ENCODE measurements around the gene HSPA6. TPM values are rescaled to one million over a fixed set of nuclear protein-coding genes. Genes with fewer than 3 reads are reported as not detected.
"Not testable (repeated sequence)": the region's sequence is repeated elsewhere in the genome, so short reads cannot be mapped to it uniquely, and the experiment has no call there.

The HSPA6 gene
- total RNA-seq, 1 donor from 2014 or later = 0.99 TPM

DNA sequence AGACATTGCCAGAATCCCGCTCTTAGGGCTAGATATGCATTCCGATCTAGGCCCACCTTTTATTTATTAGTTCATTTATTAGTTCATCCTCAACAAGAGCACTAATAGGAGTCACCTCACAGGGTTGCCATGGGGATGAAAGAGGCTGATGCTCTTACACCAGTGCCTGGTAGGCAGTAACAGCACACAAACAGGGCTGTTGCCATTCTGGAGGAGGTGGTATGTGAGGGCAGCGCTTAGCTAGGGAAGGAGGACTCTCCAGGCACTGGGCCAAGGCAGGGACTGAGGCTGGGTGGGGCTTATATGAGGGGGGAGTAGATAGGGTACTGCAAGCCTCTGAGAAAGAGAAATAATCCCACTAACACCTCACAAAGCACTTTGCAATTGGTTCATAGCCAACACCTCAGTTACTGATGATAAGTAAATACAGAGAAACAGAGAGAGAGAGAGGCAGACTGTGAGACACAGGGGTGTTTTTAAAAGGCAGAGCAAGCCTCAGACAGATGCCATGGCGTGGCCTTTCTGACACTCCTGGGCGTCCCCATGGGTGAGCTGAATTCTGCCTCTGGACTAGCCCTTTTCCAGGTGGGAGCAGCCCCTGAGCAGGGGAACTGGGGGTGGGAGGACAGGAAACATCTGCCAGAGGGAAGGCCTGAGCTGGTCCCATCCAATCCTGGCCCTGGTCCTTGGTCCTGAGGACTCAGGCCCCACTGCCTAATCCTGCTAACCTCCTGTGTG, 13.2 kb upstream of the HSPA6 start:
- H3K27me3 Mint-ChIP-seq (ENCODE audit: insufficient read depth) = peaks cover 3% of the 10 kb centered on the region
- no peaks in the 10 kb centered on the region for H3K36me3 Mint-ChIP-seq (ENCODE audit: low read depth)
- no peak for DNase-seq (ENCODE audit: low spot score)
- intact Hi-C loops (cut with micrococcal nuclease) = loop anchor here (5.0 kb wide), 1 partner anchor 86 kb away; no protein-coding TSS in a partner anchor
- no peak overlapping the region for H3K4me3 Mint-ChIP-seq
- H3K9me3 Mint-ChIP-seq = no peaks in the 10 kb centered on the region
- H3K4me1 Mint-ChIP-seq (ENCODE audit: low read depth) = peaks cover 17% of the 10 kb centered on the region
- no peak overlapping the region for H3K27ac Mint-ChIP-seq

DNA sequence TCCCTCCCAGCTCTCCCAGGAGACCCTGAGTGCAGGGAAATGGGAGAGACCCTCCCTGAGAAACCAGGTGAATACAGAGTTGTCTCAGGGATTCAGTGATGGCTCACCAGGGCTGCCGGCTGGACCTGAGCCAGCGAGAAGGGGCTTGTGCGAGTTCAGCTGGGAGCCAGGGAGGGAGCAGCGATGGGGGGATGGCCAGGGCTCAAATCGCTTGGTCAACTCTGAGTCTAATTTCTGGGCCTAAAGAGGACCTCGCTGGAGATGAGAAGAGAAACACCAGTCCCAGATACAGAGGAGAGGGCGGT, 12.6 kb upstream of the HSPA6 start:
- intact Hi-C loops (cut with micrococcal nuclease) = loop anchor here (5.0 kb wide), 1 partner anchor 86 kb away; no protein-coding TSS in a partner anchor
- no peak overlapping the region for H3K27ac Mint-ChIP-seq
- no peaks in the 10 kb centered on the region for H3K9me3 Mint-ChIP-seq
- H3K36me3 Mint-ChIP-seq (ENCODE audit: low read depth) = no peaks in the 10 kb centered on the region
- peaks cover 3% of the 10 kb centered on the region for H3K27me3 Mint-ChIP-seq (ENCODE audit: insufficient read depth)
- DNase-seq (ENCODE audit: low spot score) = no peak
- H3K4me1 Mint-ChIP-seq (ENCODE audit: low read depth) = peaks cover 12% of the 10 kb centered on the region
- H3K4me3 Mint-ChIP-seq = no peak overlapping the region

DNA sequence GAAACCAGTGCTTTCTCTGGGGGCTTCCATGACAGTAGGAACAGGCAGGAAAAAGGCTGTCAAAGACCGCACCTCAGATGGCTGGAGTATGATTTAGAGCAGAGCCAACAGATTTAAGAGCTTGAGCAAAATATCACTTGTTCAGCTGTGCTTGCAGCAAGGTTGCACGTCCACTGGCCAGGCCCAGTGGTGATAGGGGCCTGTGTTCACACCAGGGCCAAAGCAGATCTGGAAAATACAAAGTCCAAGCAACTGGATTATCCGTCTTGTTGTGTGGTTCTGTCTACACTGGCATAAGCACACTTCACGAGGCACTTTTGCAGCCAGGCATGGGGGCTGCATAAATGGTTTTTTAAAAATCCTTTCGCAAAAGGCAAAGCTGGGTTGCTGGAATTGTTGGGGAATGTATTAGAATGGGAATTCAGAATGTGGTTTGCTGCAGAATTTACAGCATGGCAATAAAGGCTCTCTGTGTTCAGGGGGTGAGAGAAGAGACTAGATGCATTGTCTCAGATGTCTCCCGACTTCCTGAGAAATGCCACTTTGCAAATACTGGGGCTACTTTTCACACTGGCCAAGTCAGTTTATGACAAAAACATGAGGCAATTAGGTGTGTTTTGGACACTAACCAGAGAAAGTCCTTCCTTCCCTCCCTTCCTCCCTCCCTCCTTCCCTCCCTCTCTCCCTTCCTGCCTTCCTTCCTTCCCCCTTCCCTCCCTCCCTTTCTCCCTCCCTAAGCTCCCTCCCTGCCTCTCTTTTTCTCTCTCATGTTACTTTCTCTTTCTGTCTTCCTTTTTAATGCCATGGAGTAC, 11.5 kb upstream of the HSPA6 start:
- not testable (repeated sequence) for H3K27me3 Mint-ChIP-seq (ENCODE audit: insufficient read depth); DNase-seq (ENCODE audit: low spot score); H3K4me3 Mint-ChIP-seq; H3K9me3 Mint-ChIP-seq; H3K4me1 Mint-ChIP-seq (ENCODE audit: low read depth); H3K27ac Mint-ChIP-seq; H3K36me3 Mint-ChIP-seq (ENCODE audit: low read depth)
- intact Hi-C loops (cut with micrococcal nuclease) = loop anchor here (5.0 kb wide), 1 partner anchor 84 kb away; no protein-coding TSS in a partner anchor

DNA sequence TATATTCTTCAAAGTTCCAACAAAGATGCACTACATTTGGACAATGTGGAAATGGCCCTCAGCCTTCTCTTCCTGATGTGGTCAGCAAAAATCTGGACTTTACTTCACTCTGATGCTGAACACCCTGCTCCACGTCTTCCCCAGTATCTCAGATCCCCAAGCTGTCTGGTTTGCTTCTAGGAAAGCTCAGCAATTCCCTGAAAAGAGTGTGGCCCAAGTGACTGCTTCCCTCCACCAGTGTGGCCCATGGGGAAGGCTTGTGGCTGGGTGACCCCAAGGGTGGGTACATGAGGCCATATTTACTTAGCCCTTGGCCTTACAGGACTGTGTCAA, 10.9 kb upstream of the HSPA6 start:
- H3K27me3 Mint-ChIP-seq (ENCODE audit: insufficient read depth); H3K36me3 Mint-ChIP-seq (ENCODE audit: low read depth): not testable (repeated sequence)

DNA sequence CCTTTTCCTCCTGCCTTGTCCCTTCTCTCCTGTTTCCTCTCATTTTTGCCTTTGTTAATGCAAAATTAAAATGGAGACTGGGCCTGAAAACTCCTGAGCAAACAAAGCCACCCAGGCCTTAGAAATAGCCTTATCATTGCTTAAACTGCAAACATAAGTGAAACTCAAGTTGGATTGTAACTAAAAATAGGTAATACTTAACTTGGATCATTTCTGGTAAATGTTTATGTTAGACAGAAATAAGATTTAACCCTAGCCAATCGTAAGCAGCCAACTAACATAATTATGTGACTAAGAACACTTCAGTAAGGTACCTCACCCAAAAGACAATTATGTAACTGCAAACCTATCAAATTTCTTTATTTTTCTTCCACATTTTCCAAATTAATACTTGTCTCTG, 10.4 kb upstream of the HSPA6 start:
- not testable (repeated sequence) for H3K4me1 Mint-ChIP-seq (ENCODE audit: low read depth); DNase-seq (ENCODE audit: low spot score); H3K9me3 Mint-ChIP-seq; H3K27me3 Mint-ChIP-seq (ENCODE audit: insufficient read depth); H3K27ac Mint-ChIP-seq; H3K36me3 Mint-ChIP-seq (ENCODE audit: low read depth); H3K4me3 Mint-ChIP-seq
- intact Hi-C loops (cut with micrococcal nuclease) = loop anchor here (5.0 kb wide), 1 partner anchor 83 kb away; no protein-coding TSS in a partner anchor

More for the DNA sequence above, 10.9 kb upstream of the HSPA6 start:
- H3K4me3 Mint-ChIP-seq; H3K27ac Mint-ChIP-seq; H3K9me3 Mint-ChIP-seq; H3K4me1 Mint-ChIP-seq (ENCODE audit: low read depth); DNase-seq (ENCODE audit: low spot score): not testable (repeated sequence)
- intact Hi-C loops (cut with micrococcal nuclease) = loop anchor here (5.0 kb wide), 1 partner anchor 84 kb away; no protein-coding TSS in a partner anchor

DNA sequence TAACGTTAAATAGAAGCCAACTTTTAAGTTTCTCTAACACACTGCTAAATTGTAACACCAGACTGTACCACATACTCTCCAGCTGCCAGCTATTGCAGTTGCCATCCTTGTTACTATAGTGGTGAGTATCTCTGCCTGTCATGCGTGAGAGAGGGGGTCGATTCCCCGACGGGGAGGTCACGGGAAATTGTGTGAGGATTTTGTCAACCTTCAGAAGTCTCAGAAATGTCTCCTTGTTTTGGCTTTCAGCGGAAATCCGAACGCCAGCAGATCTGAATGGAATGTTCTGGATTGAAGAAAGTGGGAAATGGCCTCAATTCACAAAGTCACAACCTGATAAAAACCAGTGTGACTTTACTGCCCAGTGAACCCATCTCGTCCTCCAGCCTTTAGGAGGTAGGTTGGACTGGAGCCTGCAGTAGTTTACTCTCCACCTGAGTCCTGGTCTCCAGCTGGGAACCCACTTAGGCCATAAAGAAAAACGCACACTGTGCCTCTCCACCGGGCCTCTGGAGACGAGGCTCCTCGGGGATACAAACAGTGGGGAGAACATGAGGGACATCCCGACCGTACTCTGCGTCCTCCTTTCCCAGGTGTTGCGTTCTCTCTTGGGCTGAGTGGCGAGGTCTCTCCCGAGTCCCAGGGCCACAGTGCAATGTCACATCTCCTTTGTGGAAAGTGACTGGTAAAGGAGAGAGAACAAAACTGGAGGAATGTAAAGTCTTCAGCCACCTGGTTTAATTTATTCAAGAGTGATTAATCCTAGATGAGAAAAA, 1.1 kb upstream of the HSPA6 start:
- peak overlapping the region; percentile 94 for H3K27ac Mint-ChIP-seq
- H3K36me3 Mint-ChIP-seq (ENCODE audit: low read depth); DNase-seq (ENCODE audit: low spot score); intact Hi-C loops (cut with micrococcal nuclease); H3K9me3 Mint-ChIP-seq: not testable (repeated sequence)
- H3K4me3 Mint-ChIP-seq = peak overlapping the region; percentile 85
- H3K27me3 Mint-ChIP-seq (ENCODE audit: insufficient read depth) = peaks cover 36% of the 10 kb centered on the region
- H3K4me1 Mint-ChIP-seq (ENCODE audit: low read depth) = peaks cover 15% of the 10 kb centered on the region

DNA sequence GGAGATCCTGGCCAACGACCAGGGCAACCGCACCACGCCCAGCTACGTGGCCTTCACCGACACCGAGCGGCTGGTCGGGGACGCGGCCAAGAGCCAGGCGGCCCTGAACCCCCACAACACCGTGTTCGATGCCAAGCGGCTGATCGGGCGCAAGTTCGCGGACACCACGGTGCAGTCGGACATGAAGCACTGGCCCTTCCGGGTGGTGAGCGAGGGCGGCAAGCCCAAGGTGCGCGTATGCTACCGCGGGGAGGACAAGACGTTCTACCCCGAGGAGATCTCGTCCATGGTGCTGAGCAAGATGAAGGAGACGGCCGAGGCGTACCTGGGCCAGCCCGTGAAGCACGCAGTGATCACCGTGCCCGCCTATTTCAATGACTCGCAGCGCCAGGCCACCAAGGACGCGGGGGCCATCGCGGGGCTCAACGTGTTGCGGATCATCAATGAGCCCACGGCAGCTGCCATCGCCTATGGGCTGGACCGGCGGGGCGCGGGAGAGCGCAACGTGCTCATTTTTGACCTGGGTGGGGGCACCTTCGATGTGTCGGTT, 477 bp downstream of the HSPA6 start:
- DNase-seq (ENCODE audit: low spot score); H3K9me3 Mint-ChIP-seq; intact Hi-C loops (cut with micrococcal nuclease); H3K27ac Mint-ChIP-seq; H3K36me3 Mint-ChIP-seq (ENCODE audit: low read depth): not testable (repeated sequence)
- H3K4me1 Mint-ChIP-seq (ENCODE audit: low read depth) = peaks cover 17% of the 10 kb centered on the region
- peaks cover 38% of the 10 kb centered on the region for H3K27me3 Mint-ChIP-seq (ENCODE audit: insufficient read depth)
- peak overlapping the region; percentile 85 for H3K4me3 Mint-ChIP-seq

DNA sequence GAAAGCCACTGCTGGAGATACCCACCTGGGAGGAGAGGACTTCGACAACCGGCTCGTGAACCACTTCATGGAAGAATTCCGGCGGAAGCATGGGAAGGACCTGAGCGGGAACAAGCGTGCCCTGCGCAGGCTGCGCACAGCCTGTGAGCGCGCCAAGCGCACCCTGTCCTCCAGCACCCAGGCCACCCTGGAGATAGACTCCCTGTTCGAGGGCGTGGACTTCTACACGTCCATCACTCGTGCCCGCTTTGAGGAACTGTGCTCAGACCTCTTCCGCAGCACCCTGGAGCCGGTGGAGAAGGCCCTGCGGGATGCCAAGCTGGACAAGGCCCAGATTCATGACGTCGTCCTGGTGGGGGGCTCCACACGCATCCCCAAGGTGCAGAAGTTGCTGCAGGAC, 981 bp downstream of the HSPA6 start:
- Mint-ChIP-seq H3K27me3 (ENCODE audit: insufficient read depth) (peaks cover 40% of the 10 kb centered on the region), H3K4me1 (ENCODE audit: low read depth) (peaks cover 22% of the 10 kb centered on the region), H3K4me3 (peak overlapping the region; percentile 85)
- intact Hi-C loops (cut with micrococcal nuclease); DNase-seq (ENCODE audit: low spot score); H3K36me3 Mint-ChIP-seq (ENCODE audit: low read depth); H3K27ac Mint-ChIP-seq; H3K9me3 Mint-ChIP-seq: not testable (repeated sequence)

DNA sequence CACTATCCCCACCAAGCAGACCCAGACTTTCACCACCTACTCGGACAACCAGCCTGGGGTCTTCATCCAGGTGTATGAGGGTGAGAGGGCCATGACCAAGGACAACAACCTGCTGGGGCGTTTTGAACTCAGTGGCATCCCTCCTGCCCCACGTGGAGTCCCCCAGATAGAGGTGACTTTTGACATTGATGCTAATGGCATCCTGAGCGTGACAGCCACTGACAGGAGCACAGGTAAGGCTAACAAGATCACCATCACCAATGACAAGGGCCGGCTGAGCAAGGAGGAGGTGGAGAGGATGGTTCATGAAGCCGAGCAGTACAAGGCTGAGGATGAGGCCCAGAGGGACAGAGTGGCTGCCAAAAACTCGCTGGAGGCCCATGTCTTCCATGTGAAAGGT, 1.6 kb downstream of the HSPA6 start:
- H3K4me3 Mint-ChIP-seq = not testable (repeated sequence)

DNA sequence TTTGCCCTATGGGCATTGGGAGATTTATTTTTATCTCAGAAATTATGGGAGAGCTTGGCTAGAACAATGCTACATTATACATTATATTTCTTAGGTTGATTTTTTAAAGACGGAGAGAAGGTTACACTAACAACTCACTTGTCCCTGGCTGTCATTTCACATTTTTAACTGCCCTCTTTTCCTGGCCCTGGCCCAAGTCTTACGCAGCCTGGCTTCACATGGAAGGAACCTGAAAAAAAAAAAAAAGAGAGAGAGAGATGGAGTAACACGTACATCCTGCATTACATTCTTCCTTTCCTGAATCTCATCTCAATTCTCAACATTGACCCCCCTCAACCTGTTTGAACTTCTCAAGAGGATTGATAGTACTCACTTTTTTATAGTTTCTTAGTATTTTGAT, 4.2 kb downstream of the HSPA6 start:
- H3K4me1 Mint-ChIP-seq (ENCODE audit: low read depth) = peaks cover 22% of the 10 kb centered on the region
- H3K36me3 Mint-ChIP-seq (ENCODE audit: low read depth); H3K4me3 Mint-ChIP-seq; intact Hi-C loops (cut with micrococcal nuclease); DNase-seq (ENCODE audit: low spot score); H3K9me3 Mint-ChIP-seq; H3K27ac Mint-ChIP-seq: not testable (repeated sequence)
- peaks cover 27% of the 10 kb centered on the region for H3K27me3 Mint-ChIP-seq (ENCODE audit: insufficient read depth)

More for the DNA sequence above, 1.6 kb downstream of the HSPA6 start:
- Mint-ChIP-seq H3K4me1 (ENCODE audit: low read depth) (peaks cover 26% of the 10 kb centered on the region), H3K27me3 (ENCODE audit: insufficient read depth) (peaks cover 43% of the 10 kb centered on the region)
- H3K36me3 Mint-ChIP-seq (ENCODE audit: low read depth); intact Hi-C loops (cut with micrococcal nuclease); H3K9me3 Mint-ChIP-seq; H3K27ac Mint-ChIP-seq; DNase-seq (ENCODE audit: low spot score): not testable (repeated sequence)

DNA sequence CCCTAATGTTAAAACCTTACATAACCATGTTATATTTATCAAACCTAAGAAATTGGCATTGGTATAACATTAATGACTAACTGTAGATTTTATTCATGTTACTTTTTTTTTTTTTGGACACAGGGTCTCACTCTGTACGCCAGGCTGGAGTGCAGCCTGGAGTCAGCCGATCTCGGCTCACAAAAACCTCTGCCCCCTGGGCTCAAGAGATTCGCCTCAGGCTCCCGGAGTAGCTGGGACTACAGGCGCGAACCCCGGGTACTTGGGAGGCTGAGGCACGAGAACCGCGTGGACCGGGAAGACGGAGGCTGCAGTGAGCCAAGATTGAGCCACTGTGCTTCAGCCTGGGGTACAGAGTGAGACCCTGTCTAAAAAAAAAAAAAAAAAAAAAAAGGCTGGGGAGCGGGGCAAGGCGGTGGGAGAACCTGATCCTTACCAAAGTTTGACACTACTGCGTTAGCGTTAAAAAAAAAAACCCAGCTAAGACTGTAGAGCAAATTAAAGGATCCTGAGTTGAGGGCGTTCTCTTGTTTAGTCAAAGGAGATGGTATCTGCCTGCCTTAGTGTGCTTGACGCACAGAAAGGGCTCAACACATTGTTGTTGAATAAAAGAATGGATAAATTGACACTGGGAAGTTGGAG, 5.2 kb downstream of the HSPA6 start:
- Mint-ChIP-seq H3K4me1 (ENCODE audit: low read depth) (peaks cover 18% of the 10 kb centered on the region), H3K27ac (peak overlapping the region; percentile 90), H3K4me3 (peak overlapping the region; percentile 89), H3K27me3 (ENCODE audit: insufficient read depth) (peaks cover 26% of the 10 kb centered on the region)
- not testable (repeated sequence) for H3K9me3 Mint-ChIP-seq; DNase-seq (ENCODE audit: low spot score); H3K36me3 Mint-ChIP-seq (ENCODE audit: low read depth)
- intact Hi-C loops (cut with micrococcal nuclease) = loop anchor here (1.0 to 10.0 kb wide), 6 partner anchors 45 to 212 kb away; no protein-coding TSS in a partner anchor

DNA sequence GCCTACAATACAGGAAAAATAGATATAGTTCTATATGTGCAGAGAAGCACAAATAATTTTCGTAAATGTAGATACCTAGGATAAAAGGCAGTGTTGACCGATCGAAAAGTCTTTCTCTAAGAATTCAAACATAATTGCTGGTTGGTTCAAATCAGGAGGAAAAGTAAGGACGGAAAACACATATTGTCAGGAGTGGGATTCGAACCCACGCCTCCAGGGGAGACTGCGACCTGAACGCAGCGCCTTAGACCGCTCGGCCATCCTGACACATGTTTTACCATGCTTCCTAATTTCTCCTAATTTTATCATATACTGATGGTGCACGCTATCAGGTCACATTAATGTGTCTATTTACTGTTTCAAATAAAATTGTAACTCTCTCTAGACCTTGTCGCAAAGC, 5.8 kb downstream of the HSPA6 start:
- peak overlapping the region; percentile 90 for H3K27ac Mint-ChIP-seq
- H3K4me3 Mint-ChIP-seq = peak overlapping the region; percentile 89
- peaks cover 24% of the 10 kb centered on the region for H3K27me3 Mint-ChIP-seq (ENCODE audit: insufficient read depth)
- intact Hi-C loops (cut with micrococcal nuclease) = loop anchor here (1.0 to 10.0 kb wide), 6 partner anchors 45 to 211 kb away; no protein-coding TSS in a partner anchor
- peaks cover 18% of the 10 kb centered on the region for H3K4me1 Mint-ChIP-seq (ENCODE audit: low read depth)
- not testable (repeated sequence) for H3K36me3 Mint-ChIP-seq (ENCODE audit: low read depth); H3K9me3 Mint-ChIP-seq
- peak; percentile 49 for DNase-seq (ENCODE audit: low spot score)

All from activated T-helper 1 cell treated with anti-CD3 and anti-CD28 coated beads, Interleukin-12 subunit alpha, Interleukin-12 subunit beta, Interleukin-2, Interleukin-4 antibody, amounts not matched to agents 30 ng/mL and 10 ng/mL and 1 ng/mL, durations not matched to agents 14 hours and 24 hours and 36 hours (primary cell).